ENCODE data around the gene JAG2.

Gene JAG2

DNA sequence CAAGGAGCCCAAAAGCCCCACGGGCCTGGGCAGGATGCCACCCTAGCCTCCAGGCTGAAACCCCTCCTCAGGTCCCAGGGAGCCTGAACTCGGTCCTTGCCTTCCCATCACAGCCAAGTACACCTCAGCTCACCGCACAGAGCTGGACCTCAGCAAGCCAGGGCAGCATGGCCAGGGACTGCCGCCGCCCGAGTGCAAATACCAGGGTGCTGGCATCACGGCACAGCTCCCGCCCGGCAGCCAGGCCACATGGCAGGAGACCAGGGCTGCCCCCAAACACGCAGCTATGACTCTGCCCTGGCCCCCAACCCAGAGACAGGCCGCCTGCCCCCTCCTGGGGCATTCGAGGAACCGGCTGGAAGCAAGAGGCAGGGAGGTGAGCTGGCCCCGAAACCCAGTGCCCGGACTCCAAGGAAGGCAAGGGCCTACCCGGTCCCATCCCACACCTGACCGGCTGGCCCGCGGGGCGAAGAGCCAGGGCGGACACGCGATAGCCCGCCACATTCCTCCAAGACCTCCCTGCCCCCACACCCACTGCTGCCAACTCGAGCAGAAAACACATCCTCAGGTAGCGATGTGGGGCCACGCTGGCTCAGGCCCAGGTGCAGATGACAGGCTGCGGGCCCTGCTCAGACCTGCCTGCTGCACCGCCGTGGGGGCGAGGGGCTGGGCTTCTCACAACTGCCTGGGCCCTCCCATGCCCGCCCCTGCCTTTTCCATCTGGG lies 2.7 kb downstream of the JAG2 start:
- no peak for DNase-seq (ENCODE audit: low read depth in 2 of 2)

DNA sequence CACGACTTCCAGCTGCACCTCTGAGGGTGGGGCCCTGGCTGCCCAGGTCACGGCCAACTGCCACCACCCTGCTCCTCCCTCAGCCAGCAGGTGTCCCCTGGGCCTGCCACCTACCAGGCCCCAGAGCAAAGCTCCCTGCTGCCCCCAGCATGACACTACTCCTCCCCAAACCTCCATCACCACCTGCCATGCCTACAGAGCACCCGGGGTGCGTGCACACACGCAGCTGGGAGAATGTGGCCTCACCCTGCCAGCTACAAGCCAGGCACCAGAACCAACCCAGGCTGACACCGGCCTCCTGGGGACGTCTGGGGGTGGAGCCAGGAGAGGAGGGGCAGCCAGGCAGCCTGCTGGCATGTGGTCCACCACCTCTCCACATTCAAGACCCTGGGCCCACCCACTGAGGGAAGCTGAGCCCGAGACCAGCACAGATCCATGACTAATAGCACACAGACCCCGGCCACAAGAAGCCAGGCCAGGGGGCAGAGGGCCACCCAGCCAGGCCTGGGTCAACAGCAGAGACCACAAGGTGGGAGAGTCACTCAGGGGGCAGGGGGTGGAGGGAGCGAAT lies 3.4 kb downstream of the JAG2 start:
- no peak for DNase-seq (ENCODE audit: low read depth in 2 of 2)

DNA sequence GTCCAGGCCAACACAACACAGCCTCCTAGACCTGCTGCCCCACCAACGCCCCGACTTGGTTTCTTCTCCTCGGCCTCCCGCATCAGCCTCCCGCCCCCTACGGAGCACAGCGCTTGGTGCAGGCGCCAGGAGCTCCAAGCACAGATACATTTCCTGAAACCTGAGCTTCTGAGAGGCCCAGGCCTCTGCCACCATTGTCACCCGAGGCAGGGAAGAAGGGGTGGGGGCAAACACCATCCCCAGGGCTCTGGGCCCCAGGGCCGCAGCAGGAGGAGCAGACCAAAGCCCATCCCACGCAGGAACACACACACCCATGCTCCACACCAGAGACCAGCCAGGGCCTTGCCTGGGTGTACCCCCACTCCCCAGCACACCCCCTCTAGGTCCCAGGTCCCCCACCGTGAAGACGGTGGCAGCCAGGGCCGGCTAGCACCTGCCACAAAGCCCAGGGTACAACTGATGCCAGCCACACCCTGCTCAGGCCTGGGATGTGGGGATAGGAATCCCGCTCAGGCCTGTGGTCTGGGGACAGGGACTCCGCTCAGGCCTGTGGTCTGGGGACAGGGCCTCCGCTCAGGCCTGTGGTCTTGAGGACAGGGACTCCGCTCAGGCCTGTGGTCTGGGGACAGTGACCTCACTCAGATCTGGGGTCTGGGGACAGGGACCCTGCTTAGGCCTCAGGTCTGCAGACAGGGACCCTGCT lies 5.4 kb downstream of the JAG2 start:
- DNase-seq (ENCODE audit: low read depth in 2 of 2) = no peak

GRCh38 chr14:105162669-105162979 lies 6.0 kb downstream of the JAG2 start:
- DNase-seq (ENCODE audit: low read depth in 2 of 2) = no peak

- DNase-seq (ENCODE audit: low read depth in 2 of 2) = no peak
These were observed 6.5 kb downstream of the JAG2 start for GRCh38 chr14:105161964-105162668.

GRCh38 chr14:105161309-105161708 lies 7.3 kb downstream of the JAG2 start:
- DNase-seq (ENCODE audit: low read depth in 2 of 2) = no peak

DNA sequence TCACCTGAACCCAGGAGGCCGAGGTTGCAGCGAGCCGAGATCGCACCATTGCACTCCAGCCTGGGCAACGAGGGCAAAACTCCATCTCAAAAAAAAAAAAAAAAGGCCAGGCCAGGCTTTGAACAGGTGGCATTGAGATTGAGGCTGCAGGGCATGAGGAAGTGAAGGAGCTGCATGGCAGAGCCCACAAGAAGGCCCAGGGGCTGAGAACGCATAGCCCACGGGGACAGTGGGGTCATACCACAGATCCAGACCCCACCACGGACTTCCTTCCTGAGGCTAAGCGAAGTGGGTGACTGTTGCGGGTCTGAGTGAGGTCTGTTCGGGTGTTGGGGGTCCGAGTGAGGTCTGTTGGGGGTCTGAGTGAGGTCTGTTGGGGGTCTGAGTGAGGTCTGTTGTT lies 7.8 kb downstream of the JAG2 start:
- no peak for DNase-seq (ENCODE audit: low read depth in 2 of 2)

- no peak for DNase-seq (ENCODE audit: low read depth in 2 of 2)
These were observed 9.2 kb downstream of the JAG2 start for GRCh38 chr14:105159344-105159743.

- no peak for DNase-seq (ENCODE audit: low read depth in 2 of 2)
These were observed 9.8 kb downstream of the JAG2 start for GRCh38 chr14:105158794-105159193.

DNA sequence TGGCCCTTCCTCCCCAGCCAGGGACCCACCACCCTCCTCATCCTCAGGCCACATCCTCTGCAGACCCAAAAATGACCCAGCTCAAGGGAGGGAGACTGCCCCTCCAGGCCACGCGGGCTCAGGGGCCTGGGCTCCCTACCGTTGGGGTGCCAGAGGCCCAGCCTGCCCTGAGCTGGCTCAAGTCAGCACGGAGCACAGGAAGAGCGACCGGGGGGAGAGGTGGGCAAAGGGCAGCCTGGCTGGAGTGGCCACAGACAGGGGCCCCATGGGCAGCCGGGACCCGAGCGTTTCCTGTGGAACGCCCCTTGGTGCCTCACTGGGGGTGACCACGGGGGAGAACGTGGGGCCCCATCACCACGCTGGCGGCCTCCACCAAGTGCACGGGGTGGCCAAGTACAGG lies 10.7 kb downstream of the JAG2 start:
- DNase-seq (ENCODE audit: low read depth in 2 of 2) = no peak

- DNase-seq (ENCODE audit: low read depth in 2 of 2) = no peak
These were observed 11.9 kb downstream of the JAG2 start for GRCh38 chr14:105156414-105157375.

GRCh38 chr14:105155681-105156413 lies 12.7 kb downstream of the JAG2 start:
- no peak for DNase-seq (ENCODE audit: low read depth in 2 of 2)

DNA sequence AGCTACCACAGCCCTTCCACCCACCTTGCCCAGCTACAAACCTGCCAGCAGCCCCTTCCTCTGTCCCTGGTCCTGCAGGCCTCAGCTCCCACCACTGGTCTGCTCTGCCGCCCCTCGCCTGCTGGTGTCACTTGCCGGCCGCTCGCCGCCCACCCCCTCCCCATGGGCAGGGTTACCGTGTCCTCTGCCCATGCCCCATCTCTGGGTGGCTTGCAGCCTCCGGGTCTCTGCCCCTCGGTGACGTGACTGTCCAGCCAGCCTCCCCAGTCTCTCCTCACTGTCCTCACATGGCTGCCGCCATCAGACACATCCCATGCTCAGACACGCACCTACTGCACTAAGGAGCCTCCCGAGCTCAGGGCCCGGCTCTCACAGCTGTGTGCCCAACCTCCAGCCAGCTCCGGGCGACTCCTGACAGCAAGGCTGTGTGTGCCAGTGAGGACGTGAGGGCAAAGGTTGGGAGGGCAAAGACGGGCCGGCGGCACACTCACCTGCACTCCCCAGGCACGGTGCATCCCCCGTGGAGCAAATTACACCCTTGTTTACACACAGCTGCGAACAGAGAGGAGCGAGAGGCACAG lies 13.4 kb downstream of the JAG2 start:
- DNase-seq (ENCODE audit: low read depth in 2 of 2) = no peak

- no peak for DNase-seq (ENCODE audit: low read depth in 2 of 2)
These were observed 14.1 kb downstream of the JAG2 start for GRCh38 chr14:105154476-105154871.

- DNase-seq (ENCODE audit: low read depth in 2 of 2) = no peak
These were observed 14.7 kb downstream of the JAG2 start for GRCh38 chr14:105153739-105154475.

- DNase-seq (ENCODE audit: low read depth in 2 of 2) = no peak
These were observed 15.2 kb downstream of the JAG2 start for GRCh38 chr14:105153331-105153731.

DNA sequence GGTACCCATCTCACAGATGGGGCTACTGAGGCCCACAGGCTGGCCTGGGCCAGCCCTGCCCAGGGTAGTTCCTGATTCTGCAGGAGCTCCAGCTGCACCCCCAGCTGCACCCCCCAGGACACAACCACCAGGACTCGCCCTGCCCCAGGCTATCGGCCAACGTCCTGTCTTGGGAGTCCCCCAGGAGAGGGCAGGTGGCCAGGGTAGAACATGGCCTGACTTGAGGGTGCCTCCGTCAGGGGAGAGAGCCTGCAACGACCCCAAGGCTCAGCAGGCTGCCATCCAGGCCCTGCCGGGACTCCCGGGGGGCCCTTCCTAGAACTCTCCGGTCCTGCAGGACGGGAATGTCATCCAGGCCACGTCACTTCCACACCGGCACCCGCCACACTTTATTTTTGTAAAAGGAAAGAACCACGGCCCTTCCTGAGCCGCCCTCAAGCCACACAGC lies 15.8 kb downstream of the JAG2 start:
- DNase-seq (ENCODE audit: low read depth in 2 of 2) = no peak

DNA sequence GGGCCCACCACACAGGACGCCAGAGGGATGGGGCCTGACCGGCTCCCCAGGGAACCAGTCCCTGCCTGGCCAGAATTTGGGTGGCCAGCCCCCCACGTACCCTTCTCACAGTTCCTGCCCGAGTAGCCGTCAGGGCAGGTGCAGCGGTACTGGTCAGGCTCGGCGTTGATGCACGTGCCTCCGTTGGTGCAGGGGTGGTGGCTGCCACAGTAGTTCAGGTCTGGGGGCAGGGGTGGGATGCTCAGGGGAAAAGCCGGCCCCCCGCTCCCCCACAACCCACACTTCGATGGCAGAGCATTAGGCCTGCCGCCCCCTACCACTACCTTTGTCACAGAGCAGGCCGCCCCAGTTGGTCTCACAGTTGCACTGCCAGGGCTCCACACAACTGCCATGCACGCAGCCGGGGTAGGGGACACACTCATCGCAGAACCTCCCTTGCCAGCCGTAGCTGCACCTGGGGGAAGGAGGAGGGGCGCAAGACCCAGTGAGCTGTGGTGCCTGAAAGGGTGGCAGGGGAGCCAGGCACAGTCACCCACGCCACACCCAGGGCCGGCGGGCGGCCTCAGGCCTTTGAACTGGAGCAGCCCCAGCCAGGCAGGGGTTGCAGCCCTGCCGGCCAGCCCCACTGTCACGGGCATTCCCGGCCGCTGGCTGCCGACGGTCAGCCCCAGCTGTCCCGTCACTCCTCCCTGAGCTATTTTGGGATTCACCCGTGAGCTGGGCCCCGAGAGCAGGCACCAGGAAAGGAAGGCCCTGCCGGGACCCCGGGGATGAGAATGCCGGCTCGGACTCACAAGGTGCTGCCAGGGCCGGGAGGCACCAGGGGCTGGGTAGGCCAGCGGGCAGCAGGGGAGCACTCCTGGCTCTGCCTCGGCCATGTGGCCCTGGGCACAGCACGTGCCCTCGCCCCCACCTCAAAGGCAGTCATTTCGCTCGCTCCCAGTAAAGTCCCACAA lies 16.5 kb downstream of the JAG2 start:
- no peak for DNase-seq (ENCODE audit: low read depth in 2 of 2)
